GM21423 (cell line): Measurements from ENCODE around the gene SLC12A8.

ENCODE experiments used
- ATAC-seq: cut with Tn5 transposase; IDR thresholded peaks from one replicate; pipeline ENCODE4 v1.9.1; 2021; ENCODE audit warnings: mild to moderate bottlenecking, moderate library complexity; ENCODE audit not compliant: unreplicated experiment

The SLC12A8 gene

DNA sequence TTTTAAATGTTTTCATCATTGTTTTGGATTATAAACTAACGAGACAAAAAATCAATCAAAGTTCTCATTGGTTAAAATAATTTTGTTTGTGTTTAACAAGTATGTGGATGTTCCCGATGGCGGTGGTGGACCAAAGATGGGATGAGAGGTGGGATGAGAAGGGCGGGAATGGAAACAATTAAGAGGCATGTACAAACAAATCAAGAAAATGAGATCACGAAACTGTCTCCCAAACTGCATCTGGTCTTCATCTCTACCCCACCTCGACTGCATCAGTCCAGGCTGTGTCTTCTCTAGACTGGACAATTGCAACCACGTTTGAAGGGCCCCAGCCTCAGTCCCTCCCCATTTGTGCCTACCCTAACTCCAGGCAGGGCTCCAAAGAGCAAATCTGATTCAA is 56.1 kb downstream of the SLC12A8 start:
- no peak for ATAC-seq

DNA sequence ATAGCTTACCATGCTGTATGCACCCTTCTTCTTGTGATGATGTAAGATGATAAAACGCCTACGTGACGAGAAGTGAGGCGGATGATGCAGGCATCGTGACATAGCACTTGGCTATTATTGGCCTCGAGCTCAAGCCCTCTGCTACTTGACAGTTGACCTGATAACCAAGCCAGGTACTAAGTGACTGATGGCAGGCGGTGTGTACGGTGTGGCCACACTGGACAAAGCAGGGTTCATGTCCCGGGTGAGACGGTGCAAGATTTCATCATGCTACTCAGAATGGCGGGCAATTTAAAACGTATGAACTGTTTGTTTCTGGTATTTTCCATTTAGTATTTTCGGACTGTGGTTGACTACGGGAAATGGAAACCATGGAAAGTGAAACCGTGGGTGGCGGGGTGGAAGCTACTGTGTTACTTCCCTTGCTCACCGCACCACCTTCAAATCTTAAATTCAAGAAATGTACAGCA is 57.7 kb downstream of the SLC12A8 start:
- no peak for ATAC-seq

DNA sequence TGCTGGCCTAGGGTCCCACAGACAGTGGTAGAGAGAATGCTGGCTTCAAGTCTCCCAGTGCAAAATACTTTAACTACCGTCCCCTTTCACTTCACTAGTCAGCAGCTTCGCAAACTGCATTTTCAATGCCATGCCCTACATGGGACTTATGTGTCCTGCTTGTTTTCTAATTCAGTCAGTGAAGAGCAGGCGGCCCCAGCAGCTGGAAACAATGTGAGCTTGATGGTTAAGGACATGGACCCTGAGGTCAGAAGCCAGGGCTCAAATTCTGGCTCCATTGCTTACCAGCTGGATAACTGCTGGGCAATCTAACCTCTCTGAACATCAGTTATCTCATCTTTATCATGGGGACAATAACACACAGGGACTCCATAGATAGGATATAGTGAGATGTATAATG is 58.4 kb downstream of the SLC12A8 start:
- ATAC-seq, result no peak

DNA sequence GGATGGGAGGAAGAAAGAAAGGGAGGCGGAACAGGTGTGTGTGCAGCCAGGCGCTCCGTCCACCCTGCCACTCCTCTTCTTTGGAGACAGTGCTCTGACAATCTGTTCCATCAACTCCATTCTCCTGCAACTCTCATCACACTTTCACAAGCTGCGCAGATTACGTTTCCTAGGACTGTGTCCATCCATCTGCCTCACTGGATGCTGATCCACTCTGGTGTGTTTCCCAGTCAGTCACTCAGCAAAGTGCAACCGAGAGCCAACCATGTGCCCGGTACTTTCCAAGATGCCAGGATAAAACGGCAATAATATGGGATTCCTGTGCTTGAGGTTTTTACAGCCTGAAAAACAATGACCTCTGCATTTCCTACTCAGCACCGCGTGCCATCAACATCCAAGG is 59.6 kb downstream of the SLC12A8 start:
- ATAC-seq, result no peak

DNA sequence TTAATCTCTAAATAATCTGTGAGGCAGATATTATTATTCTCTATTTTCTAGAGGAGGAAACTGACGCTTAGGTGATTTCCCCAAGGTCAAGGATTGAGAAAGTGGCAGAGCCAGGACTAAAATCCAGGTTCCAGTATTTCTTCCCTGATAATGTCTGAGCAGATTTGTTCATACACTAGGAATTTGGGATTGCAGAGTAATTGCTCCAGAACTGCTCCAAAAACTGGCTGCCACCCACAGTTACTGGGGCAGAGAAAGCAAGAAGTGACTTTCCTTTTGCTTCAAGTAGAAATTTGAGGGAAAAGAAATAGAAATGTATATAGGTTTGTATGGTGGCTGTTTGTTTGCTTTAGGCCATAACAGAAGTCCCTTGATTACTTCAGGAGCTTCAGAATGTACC is 60.6 kb downstream of the SLC12A8 start:
- no peak for ATAC-seq

DNA sequence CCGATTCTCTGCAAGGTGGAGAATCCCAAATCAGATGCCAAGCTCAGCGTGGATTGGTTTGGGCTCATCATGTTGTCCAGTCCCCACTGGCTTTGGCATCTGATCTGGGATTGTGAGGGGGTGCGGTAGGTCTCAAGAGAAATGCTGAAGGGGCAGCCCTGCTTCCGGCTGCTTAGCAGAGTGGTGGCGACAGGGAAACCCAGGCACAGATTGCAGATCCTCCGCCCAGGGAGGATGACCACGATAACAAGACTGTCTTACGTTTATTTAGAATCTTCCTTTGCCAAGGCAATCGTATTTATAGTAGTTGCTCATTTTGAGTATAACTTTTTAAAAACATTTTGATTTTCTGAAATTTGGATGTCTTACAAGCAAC is 61.1 kb downstream of the SLC12A8 start:
- ATAC-seq, result no peak

DNA sequence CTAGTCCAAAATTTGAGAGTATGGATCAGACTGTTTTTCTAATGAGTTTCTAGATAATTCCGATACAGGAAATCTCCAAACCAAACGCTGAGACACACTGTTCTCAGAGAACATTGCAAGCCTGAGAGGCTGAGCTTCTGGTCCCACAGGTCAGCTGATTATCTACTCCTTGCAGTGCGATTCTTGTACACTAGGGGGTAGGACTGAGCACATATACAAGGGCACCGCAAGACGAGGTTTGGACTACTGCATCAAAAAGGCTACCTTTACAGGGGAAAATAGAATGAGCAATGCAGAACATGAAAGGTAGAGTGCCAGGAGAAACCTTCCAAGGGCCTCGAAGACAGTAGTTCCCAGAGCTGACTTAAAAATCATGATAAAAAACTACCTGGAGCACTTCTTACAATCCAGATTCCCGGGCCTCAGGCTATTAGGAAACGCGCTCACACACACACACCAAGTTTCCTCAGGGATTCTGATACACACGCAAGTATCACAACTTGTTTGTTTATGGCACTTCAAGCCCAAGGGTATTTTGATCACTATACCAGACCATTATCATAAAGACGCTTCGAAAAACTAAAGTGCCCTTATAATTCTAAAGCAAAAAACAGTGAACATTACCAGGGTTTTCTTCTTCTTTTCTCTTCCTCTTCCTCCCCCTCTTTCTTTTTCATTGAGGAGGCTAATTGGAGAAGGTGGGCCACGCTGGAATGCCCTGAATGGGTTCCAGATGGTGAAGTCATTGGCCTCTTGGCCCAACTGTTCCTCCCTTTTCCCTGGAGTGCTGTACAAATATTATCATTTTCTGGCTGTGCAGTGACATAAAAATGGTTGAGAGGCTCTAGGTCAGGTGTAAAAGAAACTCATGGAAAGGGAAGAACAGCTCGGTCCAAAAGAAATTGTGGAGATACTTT is 61.8 kb downstream of the SLC12A8 start:
- ATAC-seq, result no peak

DNA sequence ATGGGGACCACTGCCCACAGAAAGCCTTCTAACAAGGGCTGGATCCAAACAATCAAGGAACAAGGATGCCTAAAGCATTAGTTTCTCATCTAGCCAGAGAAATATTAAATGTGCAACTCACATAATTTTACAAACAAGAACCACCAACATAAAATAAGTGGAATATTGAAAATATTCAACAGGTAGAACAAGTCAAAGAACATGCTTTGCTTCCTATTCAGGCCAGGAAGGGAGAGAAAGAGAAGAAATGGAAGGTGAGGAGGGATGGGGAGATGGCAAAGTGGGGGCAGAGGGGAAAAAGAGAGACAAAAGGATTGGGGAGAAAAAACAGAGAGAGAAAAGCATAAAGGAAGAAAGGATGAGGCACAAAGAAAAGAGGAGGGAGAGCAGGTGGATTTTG is 63.1 kb downstream of the SLC12A8 start:
- ATAC-seq, result no peak

DNA sequence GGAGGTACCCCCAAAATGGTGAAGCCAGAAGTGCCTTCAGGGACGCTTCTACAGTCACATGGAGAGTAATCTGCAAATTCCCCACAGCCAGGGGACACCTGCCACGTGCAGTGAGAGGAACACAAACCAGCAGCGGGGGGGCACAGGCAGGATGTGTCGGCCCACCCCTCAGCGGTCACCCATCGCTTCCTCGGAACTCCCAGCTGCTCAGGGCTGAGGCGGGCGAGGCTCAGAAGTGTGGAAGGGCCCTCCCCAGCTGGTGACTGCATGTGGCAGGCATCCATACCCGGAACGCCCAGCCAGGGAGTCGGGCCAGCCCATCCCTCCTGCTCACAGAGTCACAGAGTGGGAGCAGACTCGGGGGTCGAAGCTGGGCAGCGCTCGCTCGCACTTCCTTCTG is 63.7 kb downstream of the SLC12A8 start:
- no peak for ATAC-seq

DNA sequence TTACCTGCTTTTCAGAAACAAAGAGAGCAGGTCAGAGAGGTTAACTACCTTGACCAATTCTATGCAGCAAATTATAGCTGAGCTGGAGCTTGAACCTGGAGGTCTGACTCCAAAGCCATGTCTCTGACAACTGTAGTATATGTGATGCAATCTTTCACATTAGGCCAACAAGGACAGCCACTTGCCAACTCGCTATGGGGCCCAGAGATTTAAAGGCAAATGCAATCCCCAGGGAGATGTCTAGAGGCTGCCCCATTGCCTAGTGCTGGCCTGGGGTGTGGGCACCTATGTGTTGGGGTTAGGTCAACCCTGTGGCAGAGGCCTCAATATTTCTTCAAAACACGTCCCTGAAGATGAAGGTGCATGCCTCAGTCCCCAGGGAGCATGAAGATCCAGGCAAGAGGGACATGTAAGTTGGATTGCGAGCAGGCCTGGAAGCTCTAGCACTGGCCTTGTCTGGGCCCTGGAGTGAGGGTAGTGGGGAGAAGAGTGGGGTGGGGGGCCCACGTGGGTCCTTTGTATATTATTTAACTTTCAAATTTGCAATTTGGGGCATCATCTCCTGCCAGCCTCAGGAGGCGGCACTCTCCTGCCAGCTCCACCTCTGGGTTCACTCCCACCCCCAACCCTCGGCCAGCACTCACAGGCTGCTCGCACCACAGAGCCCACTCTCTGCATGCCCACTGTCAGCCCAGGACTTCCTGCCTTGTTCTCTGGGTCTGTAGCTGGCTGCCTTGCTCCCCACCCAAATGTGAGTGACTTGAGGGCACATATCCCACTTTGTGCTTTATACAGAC is 64.3 kb downstream of the SLC12A8 start:
- ATAC-seq, result no peak

DNA sequence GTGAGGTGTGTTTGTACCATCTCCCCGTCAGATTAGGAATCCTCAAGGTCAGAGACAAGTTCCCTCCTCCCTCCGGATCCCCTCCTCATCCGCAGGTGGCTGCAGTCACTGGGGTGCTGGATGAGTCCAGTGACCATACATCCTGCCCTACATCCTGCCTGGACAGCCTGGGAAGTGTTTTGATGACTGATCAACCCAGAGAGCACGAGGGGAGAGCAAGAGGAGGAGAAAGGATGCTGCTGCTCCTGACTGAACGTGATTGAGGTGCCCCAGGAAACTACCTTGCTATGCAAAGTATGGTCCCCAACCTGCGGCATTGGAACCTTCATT is 65.1 kb downstream of the SLC12A8 start:
- no peak for ATAC-seq

DNA sequence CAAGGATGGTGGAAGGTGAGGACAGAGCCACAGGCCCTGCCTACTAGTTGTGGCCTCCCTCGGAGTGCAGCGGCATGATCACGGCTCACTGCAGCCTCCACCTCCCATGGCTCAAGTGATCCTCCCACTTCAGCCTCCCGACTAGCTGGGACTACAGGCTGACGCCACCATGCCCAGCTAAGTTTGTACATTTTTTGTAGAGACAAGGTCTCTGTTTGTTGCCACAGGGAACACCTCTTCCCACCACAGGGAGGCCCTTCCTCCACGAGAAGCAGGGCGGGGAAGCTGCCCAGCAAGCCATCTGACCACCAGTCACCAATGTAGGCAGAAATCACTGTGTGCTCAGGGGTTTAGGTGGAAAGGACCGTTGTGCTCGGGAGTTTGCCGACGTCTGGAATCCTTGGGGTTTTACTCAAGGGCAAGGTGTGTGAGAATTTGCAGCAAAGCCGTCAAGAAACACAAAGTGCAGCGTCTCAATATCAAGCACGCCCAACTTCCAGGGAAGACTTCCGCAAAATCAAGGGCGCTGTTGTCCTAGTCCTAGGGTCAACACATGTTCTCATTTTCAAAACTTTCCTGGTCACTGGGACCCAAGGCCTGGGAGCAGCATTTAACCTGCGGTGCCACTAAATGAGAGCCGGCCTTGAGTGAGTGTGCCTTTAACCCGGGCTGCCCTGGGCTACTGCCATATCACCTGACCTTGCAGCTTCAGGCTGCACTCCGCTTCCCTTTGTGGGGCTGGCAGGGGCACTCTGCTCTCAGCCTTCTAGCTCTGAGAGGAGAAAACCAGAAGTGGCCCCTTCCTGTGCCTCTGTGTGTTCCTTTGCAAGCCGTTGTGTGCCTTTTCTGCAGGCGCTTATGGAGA is 65.7 kb downstream of the SLC12A8 start:
- ATAC-seq, result no peak

DNA sequence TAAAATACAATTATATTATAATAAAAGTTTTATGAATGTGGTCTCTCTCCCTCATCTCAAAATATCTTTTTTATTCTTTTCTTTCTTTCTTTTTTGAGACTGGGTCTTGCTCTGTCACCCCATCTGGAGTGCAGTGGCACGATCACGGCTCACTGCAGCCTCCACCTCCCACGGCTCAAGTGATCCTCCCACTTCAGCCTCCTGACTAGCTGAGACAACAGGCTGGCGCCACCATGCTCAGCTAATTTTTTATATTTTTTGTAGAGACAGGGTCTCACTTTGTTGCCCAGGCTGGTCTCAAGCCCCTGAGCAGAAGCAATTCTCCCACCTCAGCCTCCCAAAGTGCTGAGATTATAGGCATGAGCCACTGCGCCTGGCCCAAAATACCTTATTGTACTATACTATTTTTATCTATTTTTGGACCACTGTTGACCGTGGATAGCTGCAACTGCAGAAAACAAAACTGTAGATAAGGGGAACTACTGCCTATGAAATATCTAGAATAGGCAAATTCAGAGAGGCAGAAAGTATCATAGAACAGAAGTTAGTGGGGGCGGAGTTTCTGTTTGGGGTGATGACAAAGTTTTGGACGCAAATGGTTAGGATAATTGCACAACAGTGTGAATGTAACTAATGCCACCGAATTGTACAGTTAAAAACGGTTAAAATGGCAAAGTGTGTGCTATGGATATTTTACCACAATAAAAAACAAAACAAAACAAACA is 66.6 kb downstream of the SLC12A8 start:
- ATAC-seq, result no peak

DNA sequence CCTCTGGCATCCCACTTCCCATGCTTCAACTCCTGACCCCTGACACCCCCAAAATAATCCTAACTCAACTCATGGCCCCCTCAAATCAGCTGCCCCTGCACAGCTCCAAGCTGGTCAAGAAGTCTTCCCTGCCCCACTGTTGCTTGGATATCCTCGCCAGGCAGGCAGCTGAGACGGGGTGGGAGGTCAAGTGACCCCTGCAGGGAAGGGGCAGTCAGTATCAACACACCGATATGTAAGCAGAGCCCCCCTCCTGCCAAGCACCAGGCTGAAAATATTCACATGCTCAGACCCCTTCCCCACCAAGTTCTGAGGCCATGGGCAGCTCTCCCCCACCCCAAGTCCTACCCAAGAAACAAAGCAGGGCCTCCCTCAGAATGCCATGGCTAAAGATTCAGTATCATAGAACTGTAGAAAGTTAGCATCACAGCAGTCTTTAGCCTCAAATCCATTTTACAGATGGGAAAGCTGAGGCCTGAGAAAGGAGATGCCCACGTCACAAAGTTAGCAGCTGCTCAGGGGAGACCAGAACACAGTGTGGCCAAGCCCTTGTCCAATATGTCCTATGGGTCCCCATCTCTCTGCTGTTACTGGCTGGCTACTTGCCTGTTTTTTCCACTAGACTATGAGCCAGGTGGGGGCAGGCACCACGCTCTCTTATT is 67.8 kb downstream of the SLC12A8 start:
- ATAC-seq, result no peak

DNA sequence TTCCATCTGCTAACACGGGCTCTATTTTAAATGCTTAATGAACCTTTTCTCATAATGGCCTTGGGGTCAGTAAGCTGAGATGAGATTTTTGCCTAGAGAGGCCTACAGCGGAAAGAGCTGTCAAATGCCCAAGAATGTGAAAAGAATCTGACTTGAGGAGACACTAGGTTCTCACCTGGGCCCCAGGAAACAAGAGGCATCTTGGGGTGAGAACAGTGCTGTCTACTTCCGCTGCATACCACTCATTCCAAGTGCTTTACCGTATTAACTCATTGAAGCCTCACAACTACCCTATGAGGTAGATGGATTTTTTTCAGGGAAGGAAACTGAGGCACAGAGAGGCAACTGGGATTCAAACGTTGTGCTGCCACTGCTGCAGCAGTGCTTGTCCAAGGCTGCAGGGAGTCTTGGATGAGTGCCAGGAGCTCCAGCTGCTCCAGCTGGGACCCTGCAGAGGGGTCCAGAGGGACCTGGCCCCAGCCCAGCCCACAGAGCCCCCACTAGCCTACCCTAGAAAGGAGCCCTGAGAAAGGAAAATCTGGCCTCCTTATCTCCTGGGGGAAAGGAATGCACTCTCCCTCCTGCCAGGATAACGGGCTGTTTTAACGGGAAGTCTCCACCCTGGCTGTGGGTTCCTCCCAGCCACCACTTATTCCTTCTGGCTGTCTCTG is 68.4 kb downstream of the SLC12A8 start:
- ATAC-seq, result no peak

DNA sequence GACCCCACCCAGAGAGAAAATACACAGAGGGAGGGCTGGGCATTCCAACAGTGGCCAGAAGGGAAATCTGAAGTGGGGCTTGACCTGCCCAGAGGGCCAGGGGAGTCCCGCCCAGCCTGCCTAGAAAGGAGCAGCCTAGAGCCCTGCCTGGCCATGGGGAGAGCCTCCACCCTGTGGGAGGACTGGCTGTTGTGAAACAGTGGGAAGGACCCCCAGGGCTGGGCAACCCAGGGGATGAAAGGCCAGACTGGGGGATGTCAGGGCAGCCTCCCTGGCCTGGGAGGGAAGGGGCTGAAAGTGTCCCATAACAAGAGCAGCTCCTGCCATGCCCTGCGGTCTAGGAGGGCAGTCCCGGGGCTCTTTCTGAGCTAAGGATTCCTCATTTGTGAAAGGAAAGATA is 69.0 kb downstream of the SLC12A8 start:
- ATAC-seq, result no peak

DNA sequence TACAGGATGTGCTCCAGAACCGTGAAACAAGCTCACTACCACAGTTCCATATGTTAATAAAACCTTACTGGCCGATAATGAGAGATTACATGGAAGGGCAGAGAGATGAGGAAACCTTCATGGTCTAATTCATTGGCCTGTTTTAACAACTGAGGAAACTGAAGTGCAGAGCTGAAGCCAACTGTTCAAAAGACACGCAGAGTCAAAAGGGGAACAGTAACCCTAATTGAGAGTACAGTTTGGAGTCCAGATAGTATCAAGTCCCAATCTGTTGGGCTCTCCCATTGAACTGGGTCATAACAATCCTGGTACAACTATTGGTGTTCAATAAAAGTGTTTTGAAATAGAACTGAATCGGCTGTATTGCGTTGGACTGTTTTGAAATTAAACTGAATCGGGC is 69.6 kb downstream of the SLC12A8 start:
- ATAC-seq, result no peak

DNA sequence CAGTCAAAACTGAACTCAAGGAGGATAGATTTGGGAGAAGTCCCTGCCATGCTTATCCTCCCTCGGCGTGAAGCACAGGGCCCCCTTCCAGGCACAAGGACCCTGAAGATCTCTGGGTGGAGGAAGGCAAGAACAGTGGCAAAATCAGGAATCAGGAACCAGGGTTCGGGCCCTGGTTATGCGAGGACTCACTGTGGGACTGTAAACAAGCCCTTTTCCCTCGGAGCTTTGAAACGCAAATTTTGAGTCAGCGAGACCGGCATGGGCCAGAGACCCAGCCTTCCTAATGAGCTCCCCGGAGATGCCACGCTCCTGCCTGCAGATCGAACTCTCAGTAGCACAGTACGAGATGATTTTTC is 70.1 kb downstream of the SLC12A8 start:
- ATAC-seq, result no peak

DNA sequence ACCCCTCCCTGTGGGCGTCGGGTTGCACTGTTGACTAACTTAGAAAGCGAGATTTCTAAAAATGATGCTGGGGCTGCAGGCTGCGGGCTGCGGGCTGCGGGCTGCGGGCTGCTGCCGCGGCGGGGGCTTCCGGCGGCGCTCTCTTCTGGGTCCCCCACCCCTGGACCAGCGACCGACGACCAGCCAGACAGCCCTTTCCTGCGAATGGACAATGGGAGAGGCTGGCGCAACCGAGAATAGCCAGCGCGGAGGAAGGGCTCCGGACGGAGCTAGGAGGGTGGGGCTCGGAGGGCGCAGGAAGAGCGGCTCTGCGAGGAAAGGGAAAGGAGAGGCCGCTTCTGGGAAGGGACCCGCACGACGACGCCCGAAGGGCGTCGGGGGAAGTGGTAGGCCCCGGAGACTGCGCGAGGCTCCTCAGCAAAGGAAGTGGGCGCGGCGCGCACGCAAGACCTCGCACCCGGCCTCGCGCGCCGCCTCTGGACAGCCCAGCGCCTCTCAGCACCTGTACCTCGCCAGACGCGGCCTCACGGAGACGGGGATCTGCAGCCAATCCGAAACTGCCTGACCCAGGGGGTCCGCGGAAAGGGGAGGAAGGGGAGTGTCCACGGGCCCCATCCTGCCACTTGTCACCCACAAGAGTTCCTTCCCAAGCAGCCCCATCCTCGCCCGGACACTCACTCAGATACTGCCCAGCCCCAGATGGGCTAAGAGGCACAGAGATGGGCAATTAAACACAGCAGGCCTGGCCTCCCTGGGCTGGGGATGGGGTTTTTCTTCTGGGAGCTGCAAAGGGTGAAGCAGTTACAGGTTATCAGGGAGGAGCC is 70.7 kb downstream of the SLC12A8 start:
- peak; percentile 64 for ATAC-seq
